CMK (cell line): ENCODE measurements around the gene DVL2.

Source experiments
- DNase-seq: peaks from one replicate; pipeline ENCODE4 v3.0.0-alpha.2; 2010; ENCODE audit warnings: low read depth

The DVL2 gene

DNA sequence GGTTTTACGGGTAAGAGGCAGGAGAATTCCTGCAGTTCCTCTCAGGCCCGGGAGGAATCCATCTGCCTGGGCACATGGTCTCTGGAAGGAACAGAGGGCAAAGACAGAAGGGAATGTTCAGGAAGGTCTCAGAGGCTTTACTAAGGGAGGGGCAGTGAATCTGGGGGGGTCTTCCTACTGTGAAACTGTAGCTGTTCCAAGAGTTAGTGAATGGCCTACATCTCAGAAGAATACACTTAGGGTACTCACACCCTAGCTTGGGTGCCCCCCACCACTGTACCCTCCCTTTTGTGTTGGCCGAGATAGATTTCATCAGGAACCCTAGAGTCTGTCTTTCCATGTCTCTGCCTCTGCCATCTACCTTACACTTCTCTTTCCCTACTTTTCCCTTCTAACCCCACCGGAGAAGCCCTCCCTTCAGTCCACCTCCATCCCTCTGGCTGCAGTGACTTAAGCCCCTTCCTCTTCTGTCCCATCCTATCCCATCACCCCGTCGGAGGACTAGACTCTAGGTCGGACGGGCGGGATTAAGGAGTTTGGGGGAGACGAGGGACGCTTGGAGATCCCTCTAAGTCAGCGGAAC lies 15.0 kb downstream of the DVL2 start:
- no peak for DNase-seq

DNA sequence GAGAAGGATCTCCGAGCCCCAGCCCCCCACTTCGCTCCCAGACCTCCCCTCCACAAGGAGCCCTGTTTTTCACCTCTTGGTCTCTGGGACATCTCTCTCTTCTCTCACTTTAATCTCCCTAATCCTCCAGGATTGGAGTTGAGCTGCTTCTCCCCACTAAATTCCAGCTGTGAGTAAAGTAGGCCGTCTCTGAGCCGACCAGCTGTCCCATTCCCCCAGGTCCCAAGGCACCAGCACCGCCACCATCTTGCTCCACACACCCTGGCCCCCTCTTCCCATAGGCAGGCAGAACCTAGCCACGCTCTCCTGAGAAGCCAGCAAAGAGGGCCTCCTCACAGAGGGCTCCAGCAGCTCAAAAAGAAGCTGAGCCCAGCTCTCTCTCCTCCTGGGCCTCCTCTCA lies 15.6 kb downstream of the DVL2 start:
- no peak for DNase-seq

DNA sequence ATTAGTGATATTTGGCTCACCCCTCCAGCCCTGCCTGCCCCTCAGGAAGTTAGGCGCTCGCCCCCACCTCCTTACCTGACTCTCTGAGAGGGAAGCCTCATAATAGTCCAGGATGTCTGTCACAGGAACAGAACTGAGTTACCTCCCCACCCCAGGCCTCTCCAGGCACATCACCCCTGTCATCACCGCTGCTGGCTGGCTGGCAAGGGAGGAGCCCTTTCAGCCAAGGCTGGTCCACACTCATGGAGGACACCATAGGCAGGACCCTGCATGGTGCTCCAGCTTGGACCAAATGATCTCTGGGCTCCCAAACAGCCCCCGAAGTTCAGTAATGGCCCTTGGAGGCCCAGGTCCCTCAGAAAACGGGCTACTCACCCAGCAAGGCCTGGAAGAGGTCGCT lies 16.2 kb downstream of the DVL2 start:
- DNase-seq, result no peak

DNA sequence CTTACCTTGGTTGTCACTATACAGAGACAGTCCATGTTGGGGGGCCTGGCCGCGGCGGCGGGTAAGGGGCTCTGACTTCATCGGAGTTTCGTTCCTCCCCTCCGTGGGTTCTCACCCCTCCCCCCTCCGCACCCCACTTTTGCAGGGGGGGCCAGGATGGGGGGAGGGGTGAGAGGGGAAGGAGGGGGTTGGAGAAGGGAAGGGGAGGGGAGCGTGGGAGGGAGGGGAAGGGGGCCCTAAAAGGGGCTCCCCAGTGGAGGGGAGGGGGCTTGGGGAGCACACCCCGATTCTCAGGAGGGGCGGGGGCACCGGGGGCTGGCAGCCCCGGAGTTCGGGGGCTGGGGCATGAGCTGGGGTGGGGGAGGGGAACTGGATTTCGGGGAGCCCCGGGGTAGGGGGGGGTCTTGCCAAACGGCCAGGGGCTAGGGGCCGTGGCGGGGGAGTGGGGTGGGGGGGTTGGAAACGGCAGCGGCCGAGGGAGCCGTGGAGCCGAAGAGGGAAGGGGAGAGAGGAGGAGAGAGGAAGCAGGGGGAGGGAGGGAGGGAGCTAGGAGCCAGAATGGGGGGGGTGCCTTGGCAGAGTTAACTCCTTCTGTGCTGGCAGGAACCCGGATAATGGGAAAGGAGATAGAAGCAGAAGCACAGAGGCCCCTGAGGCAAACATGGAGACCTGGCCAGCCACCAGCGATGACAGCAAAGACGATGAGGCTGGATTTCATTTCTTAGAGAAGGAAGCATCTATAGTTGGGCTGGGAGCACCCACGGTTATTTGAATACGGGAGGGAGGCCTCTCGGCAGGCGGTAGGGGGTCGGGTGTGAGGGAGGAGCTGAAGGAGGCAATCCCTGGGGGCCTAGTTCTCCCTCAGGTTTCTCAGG lies 17.0 kb downstream of the DVL2 start:
- no peak for DNase-seq

DNA sequence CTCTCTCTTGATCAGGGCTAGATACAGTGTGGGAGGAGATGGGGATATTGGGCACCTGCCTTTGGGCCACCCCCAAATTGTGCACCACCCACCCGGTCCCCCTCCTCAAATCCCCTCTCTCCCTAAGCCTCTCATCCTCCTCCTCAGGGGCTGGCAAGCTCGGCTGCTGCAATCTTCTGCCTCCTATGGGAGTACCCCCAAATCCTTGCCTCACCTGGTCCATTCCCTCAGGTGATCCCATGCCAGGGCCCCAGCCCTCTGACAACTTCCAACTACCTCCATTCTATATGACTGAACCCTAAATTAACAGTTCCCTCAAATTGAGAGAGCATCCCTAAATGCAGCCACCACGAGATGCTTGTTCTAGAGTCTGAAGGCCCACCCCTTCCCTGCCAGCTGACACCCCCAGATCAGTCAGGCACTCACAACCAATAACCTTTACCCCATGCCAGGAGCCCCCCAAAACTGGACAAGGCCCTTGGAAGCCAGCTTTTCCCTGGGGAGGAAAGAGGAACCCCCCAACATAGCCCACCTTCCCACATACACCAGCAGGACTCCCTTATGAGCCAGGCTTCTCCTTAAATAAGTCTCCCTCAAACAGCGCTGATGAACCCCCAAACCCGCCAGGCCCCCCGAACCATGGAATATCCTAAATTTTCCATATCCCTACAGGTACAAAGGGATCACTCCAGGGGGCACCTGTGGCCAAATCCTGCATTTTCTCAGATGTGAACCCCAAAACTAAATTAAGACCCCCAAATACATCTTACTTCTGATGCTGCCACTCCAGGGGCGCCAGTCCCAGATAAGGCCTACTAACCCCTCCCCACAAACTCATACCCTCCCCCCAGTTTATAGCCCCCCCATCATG lies 17.8 kb downstream of the DVL2 start:
- no peak for DNase-seq

DNA sequence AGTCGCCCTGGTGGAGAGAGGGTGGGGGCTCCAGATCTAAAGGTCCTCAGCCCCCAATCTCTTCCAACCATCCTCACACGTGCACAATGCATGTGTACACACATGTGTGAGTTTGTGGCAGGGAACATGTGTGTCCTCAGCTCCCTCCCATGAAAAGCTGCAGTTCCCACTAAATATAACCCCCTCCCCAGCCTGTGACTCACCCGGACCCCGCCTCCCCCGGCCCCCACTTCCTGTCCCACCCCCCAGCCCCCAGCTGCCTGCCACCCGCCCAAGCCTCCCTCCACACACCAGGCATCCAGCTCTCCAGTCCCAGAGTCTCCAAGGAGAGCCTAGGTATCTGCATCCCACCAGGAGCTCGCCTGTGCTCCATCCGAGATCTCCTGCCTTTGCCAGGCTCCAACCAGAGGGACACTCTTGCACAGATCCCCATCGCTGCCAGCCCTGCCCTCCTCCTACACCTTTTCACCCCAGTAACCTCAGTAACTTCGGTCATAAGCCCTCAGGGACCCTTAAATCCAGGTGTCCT lies 18.6 kb downstream of the DVL2 start:
- no peak for DNase-seq

DNA sequence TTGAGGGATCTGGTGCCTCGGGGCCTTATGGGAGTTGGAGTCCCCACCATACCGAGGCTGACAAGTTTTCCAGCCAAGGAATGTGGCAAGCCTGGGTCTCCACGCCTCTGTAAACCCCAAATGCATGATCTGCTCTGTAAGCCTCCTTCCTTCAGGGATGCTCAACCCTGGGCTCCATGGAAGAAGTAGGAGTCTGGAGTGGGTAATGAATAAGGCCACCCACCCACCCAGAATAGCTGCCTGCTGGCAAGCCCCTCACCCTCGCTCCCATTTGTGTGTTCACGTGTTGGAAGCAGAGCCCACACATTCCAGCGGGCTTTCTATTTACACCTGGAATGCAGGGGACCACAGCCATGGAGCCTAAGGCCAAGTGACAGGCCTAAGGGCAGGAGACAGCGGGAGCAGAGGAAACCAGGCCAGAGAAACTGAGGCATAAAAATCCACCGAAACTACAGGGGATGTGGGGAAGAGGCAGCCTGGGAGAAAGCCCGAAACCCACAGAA lies 19.1 kb downstream of the DVL2 start:
- no peak for DNase-seq

DNA sequence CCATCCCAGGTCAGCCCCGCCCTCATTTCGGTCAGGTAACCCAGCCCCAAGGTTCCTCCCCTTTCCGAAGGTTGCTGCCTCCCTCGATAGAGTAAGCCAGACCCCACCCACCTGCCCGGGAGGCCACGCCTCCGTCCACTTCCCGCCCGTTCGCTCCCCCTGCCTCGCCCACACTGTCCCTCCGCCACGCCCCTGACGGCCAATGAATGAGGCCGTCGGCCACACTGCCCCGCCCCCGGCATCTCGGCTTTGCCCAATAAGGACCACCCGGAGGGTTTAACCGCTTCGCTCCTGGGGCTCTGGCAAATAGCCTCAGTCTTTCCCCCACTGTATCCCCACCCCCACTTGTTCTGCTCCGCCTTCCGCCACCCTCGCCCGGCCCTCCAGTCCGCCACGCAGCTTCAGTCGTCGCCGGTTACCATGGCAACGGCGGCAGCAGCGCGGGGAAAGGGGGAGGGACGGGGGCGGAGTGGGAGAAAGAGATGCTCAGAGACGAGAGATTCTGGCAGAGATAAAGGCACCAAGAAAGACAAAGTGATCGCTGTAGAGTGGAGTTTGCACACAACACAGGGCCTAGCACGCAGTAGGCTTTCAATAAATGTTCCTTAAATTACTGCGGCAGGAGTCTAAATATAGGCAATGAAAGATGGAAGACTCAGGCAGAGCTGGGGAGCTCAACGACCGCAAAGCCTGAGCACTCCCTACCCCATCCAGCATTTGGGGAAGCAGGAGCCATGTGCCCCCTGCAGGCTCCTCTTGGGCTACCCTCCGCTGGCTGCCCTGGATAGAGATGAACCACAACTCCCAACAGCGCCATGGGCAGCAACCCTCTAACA lies 19.8 kb downstream of the DVL2 start:
- DNase-seq, result no peak

DNA sequence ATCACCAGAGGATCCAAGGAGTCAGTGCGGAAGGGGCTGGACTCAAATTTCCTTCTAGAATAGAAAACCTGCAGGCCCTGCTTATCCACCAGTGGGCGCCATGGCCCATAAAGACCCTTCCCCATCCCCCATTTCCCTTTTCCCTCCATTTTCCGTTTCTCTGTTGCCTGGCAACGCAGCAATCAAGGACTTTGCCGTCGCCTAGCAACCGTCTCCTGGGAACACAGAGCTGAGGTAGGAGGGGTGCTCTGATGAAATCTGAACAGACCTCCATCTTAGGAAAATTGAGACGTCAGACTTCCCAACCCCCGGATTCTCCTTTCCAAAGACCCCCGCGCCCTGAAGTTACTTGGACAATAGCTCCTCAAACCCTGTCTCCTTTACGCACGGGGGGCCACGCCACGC lies 20.4 kb downstream of the DVL2 start:
- no peak for DNase-seq

DNA sequence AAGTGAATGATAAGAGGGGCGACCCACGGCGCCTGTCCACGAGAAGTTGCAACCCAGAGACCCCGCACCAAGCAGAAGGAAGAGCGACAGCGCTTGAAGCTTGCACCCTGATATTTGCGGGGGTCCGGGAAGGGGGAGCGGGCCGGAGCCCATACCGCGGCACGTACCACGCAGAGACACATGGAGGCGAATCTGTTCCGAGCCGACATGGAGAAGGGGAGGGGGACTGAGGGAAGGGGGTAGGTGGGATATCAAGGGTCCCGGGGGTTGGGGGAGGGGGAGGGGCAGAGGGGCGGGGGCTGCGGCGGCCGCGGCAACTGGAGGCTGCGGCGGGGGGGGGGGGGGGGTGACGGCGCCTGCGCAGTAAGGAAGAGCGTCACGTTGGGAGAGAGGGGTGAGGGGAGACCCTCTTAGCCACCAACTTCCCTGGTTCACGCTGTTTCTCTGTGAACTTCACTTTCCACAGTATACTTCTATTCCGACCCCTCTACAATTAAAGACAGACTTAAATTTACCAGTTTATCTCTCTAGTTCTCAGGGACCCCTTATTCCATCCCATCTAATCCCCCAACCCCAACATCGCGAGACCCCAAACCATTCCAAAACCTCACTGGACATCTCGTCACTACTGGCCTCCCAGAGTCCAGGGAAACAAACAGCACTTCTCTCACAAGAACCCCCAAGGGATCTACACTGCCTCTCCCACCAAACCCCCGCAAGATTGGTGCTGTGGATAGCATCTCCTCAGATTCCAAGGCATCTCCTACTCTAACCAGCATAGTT lies 22.6 kb downstream of the DVL2 start:
- no peak for DNase-seq

DNA sequence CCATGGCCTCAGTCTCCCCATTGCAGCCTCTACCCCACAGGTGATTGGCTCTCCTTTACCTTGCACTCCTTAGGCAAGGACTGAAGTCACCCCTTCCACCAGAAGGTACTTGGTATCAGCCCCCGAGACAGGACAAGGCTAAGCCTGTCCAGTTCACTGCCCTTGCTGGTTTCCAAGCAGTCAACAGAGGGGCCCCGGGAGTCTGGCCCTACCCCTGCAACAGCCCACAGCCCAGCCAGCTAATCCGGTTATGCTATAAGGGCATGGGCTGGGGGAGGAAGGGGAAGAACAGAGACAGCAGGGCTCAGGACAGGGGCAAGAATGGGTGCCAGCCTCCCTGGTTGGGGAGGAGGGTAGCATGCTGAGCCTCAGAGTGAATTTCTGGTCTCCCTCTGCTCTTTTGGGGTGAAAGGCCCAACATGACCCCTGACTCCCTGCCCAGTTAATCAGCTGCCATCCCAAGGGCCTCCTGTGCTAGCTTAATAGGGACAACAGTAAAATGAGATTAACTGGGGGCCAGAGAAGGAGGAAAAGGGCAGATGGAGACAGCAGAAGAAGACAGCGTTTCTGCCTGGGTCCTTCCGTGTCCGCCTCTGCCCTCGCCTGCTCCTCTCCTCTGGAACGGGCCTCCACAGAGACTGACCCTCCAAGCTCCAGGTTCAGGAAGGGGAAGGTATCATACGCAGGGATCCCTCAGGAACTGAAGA lies 25.4 kb downstream of the DVL2 start:
- no peak for DNase-seq

DNA sequence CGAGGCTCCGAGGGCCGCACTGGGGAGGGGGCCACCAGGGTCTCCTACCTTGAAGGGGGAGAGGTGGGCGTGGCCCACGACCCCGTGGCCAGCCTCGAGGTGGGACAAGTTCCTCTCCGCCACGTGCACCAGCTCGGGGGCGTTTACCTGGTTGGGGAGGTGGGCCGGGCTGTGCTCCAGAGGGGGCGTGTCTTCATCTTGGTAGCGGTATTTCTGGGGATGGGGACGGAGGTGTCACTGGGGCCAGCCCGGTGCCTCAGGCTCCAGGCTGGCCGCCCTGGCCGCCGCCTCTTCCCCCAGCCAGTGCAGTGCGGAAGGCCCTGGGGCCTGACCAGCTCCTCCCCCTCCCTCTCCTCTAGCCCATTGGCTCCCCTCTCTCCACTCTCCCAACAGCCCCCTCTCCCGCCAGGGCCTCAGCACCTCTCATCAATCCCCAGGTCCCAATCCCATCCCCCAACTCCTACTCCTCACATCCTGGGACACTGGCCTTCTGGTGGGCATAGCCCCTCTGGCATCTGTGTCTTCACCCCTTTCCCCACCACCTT lies 26.2 kb downstream of the DVL2 start:
- DNase-seq, result no peak

DNA sequence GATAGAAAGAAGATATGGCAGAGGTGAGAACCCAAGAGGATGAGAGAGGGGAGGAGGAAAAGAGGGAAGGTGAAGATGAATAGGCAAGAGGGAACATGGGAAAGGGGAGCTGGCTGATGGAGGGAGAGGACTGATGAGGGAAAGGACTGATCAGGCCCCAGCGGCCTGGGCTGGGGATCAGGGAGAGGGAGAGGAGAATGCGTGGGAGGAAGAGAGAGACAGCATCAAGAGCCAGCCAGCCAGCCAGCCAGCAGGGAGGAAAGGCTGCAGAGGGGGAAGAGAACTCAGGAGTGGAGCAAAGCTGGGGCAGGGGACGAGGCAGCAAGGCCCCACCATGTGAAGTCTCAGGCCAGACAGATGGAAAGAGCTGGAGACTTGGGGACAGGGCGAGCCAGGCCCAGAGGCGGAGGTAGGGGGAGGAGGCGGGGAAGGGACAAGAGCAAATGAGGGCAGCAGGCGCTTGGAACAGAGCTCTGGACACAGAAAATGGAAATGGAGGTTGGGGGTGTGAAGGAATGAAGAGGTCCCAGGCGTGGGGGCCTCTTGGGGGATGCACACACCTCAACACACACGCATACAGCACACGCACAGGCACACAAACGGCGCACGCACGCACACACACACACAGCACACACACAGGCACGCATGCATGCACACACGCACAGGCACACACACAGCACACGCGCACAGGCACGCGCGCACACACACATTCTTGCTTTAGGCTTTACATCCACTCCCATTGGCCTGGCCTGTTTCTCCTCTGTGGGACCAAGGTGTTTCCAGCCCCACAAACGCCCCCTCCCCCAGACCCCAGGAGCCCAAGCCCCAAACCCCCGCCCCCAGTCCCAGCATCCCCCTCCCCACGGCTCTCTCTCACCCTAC lies 27.0 kb downstream of the DVL2 start:
- DNase-seq, result no peak

DNA sequence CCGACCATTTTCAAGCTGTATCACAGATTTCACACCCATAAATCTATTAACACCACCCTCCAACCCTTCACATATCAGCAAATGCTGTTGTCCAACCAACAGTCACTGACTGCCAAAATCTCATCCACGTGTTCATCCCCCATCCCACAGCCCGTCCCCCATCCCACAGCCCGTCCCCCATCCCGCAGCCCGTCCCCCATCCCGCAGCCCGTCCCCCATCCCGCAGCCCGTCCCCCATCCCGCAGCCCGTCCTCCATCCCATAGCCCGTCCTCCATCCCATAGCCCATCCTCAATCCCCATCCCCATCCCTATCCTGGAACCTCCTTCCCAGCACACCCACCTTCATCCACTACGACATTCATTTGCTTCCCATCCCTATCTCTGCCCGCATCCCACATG lies 28.8 kb downstream of the DVL2 start:
- no peak for DNase-seq

DNA sequence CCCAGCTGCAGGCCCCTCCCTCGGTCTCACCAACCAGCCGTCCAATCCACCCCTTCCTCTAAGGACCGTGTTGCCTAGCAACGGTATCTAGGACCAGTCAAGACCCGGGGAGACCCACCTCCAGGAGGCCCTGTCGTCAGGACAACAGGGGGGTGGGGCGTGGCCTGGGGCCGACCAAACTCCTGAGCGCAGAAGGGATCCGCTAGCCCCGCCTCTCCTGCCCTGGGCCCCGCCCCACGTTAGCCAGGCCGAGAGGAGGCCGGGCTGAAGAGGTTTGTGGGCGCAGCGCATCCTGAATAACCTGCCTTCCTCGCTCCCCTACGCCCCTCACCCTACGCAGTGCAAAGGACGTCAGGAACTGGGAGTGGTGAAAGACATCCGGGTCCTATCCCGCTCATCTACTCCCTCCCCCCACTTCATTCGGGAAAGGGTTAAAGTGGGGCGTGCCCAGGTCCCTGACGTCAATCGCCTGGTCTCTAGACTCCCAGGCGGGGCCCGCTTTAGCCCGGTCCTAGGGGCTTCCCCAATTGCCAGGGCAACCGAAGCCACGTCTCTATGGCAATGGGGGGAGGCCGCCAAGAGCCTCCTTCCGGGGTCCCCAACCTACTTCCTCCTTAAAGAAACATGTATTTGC lies 29.4 kb downstream of the DVL2 start:
- no peak for DNase-seq

DNA sequence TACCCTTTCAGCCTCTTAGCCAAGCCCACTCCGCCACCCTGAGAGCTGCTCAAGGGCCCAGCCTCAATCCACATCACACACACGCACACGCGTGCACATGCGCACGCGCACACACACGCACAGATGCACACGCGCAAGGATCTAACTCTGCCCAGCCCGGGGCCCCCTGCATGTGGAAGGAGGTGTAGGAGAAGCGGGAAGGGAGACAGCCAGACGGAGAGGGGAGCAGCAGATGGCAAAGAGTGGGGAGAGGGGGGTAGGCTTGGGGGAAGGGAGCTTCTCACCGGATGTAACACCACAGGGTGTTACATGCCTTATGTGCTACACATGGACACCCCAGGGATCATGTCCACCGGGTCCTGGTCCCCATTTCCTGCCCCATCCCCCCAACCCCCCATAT lies 30.0 kb downstream of the DVL2 start:
- DNase-seq, result no peak

DNA sequence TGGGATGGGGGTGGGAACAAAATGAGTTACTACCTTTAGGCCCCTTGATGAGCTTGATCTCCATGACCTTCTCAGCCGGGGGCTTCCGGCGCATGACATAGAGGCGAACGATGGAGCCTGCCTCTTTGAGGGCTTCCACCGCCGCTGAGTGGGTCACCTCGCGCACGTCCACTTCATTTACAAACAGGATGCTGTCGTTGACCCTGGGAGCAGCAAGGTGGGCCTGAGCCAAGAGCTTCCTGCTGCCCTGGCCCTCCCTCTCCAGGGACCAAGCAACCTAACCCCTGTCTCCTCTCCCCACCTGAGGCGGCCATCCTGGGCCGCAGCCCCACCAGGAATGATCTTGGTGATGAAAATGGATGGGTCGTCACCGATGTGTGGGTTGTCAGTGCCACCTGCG lies 30.9 kb downstream of the DVL2 start:
- no peak for DNase-seq
